GM21528 (cell line): ENCODE results near the gene OR51A4.
"Not testable (repeated sequence)": the region's sequence is repeated elsewhere in the genome, so short reads cannot be mapped to it uniquely, and the experiment has no call there.

ENCODE experiments used
- ATAC-seq: cut with Tn5 transposase; IDR thresholded peaks from one replicate; pipeline ENCODE4 v1.9.1; 2021; ENCODE audit warnings: mild to moderate bottlenecking, moderate library complexity; ENCODE audit not compliant: unreplicated experiment, low FRiP score

OR51A4 gene, protein sequence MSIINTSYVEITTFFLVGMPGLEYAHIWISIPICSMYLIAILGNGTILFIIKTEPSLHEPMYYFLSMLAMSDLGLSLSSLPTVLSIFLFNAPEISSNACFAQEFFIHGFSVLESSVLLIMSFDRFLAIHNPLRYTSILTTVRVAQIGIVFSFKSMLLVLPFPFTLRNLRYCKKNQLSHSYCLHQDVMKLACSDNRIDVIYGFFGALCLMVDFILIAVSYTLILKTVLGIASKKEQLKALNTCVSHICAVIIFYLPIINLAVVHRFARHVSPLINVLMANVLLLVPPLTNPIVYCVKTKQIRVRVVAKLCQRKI

DNA sequence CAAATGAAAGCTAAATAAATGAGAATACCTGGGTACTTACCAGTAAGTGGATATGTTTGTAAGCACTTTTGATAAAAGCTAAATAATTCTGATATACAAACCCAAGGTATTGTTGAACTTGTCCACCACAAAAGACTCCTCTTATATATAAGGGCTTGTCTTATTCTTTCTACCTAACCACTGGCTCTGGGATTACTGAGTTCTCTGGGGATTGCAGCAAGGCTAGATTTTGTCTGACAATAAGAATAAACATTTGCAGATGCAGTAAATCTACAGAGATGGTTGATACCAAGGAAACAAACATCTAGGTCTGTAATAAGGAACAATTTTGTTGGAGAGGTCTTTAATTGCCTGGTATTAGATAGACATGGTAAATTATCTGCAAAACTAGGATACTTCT is at the start of gene OR51A4:
OR51A4 (minus strand) TSS at position 101 of the 400 bp plus-strand sequence. CDS start 505 bp downstream, outside the sequence.
- no peak for ATAC-seq

DNA sequence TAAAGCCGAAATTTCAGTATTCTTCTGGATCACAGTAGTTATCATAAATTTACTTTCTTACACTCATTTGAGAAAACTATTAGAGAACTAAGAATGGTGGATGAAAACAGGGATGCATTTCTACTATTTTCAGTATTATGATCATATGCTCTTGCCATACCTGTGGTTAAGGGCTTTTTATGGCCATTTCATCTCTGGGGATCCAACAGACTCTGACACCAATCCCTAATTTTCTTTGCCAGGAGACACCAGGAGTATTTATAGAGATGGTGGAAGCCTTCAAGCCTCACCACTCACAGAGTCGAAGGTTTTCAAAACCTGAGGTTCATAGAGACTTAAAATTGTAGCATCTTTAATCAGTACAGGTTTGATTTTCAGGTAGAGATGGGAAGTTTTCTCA is 47.1 kb upstream of the OR51A4 start, which contains the start of gene OR51L1:
OR51L1 (plus strand) TSS at position 301 of the 400 bp plus-strand sequence. CDS start 4,132 bp downstream, outside the sequence.
- ATAC-seq, result no peak

DNA sequence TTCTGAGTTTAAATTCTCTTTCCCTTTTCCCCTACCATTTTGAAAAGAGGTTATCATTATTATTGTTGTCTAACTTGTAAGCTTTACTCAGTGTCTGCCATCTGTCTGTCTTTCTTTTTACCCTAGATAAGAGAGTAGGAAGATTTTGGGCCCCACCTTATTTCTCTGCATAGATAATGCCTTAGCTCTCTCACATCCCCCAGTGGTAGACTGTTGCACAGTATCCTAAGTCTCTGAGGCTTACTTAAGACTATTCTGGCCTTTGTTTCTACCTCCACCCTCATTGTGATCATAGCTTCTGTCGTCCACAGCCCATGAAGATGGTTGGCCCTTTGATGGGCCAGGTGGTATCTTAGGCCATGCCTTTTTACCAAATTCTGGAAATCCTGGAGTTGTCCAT is 43.7 kb upstream of the OR51A4 start:
- ATAC-seq, result no peak

GRCh38 chr11:4983841-4984240 is 36.4 kb upstream of the OR51A4 start:
- no peak for ATAC-seq

- no peak for ATAC-seq
Measured at GRCh38 chr11:4982678-4983077, 35.3 kb upstream of the OR51A4 start.

- no peak for ATAC-seq
Measured at GRCh38 chr11:4979036-4979435, 31.6 kb upstream of the OR51A4 start.

GRCh38 chr11:4975436-4975835 is 28.0 kb upstream of the OR51A4 start:
- ATAC-seq, result no peak

DNA sequence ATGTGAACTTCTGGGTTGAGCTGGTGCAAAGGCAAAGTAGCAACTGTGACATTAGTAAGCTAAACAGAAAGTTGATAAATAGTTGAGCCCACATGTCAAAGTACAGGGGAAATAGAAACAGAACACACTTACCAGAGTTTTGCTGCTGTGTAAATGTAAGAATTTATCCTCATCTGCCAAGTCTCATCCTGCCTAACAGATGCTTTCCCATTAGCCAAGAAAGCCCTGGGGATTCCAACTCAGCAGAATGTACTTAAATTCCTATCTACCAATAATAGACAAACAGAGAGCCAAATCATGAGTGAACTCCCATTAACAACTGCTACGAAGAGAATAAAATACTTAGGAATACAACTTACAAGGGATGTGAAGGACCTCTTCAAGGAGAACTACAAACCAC is 15.4 kb upstream of the OR51A4 start:
- no peak for ATAC-seq

DNA sequence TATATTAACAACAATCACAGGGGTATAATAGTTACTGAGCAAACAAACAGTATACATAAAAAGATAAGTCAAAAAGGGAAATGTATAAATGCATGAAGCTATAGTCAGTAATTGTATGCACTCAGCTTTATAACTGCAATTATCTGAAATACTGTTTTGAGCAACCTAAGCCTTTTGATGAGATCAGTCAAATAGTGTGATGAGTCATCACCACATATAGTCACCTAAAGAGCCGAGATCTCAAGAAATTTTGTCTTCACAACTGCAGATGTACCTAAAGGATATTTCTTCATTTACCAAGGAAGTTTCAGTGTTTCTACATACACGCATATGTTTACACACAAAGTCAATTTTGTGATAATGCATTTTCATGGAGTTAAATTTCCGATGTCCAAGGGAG is 13.5 kb upstream of the OR51A4 start:
- no peak for ATAC-seq

DNA sequence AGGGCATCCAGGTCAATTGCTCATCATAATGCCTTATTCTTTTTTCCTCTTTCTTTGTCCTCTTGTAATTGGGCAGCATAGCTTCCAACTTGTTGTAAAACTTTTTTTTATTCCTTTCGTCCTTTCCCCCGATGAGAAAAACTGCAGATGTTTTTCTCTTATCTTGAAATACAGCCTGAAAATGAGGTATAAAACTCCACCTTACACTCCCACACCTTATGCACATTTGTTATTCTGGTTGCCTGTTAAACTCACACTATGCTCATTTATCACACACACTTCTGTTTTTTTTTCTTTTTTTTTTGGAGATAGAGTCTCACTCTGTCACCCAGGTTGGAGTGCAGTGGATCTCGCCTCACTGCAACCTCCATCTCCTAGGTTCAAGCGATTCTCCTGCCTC is 10.0 kb upstream of the OR51A4 start:
- no peak for ATAC-seq

DNA sequence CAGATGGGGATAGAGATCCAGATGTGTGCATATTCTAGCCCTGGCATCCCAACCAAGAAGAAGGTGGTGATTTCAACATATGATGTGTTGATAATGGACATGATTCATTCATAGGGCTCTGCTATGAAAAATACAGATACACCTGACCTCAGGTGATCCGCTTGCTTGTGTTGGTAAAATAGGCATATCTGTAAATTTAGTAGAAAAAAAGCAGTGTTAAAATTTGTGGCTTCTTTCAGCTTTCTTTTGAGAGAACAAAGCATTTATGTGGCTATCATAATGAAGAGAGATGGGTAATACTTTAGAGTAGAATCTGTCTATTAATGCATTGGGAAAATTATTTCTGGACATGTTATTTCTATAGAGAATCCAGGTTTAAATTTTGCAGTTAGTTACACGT is 8.2 kb upstream of the OR51A4 start, which contains the start of gene OR51A2:
OR51A2 (minus strand) TSS at position 101 of the 400 bp plus-strand sequence; CDS start at position 101, 0 bp downstream.
- ATAC-seq, result not testable (repeated sequence)

- ATAC-seq, result no peak
Measured at GRCh38 chr11:4936745-4937144, 10.7 kb downstream of the OR51A4 start.

GRCh38 chr11:4932751-4933150 is 14.7 kb downstream of the OR51A4 start:
- no peak for ATAC-seq

- no peak for ATAC-seq
Measured at GRCh38 chr11:4926608-4927007, 20.8 kb downstream of the OR51A4 start.

DNA sequence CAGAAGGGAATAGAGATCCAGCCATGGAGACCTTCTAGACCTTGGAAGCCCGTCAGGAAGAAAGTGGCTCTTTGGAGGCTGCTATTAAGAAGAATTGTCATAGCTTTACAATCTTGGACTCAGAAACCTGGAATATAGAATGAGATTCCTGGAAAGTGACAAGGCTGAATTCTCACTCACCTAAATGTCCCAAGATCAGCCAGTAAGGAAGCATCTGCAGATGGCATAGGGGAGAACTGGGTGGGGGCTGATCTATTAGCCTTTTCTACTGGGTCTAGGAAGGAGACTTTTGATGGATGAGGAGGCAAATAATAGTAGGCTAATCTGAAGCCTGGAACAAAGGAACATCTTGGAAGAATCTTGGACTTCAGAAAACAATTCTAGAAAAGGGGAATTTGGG is 23.2 kb downstream of the OR51A4 start, which contains the start of gene OR51G1:
OR51G1 (minus strand) TSS at position 101 of the 400 bp plus-strand sequence; CDS start at position 101, 0 bp downstream.
- ATAC-seq, result no peak

DNA sequence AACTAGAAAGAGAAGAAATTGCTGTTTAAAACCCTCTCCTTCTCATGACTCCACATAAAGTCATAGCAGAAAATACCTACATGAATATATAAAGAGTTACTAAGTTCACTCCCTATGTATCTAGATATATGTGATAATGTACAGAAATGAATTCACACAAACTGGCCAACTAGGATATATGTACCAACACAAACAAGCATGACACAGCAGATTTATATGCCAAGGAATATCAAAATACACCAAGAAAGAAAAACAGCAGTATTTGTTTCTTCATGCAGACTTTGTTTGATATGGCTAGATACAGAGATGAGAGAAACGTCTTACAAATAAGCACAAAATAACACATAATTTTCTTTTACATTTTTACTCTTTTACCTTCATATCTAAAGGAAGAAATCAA is 25.1 kb downstream of the OR51A4 start:
- ATAC-seq, result no peak

GRCh38 chr11:4921796-4922195 is 25.6 kb downstream of the OR51A4 start:
- ATAC-seq, result no peak

GRCh38 chr11:4919250-4919649 is 28.2 kb downstream of the OR51A4 start, which contains the start of gene OR51G2:
Gene OR51G2, minus strand, starts transcription at chr11:4919350. Its CDS starts 3,687 bp downstream, at chr11:4915663.
- no peak for ATAC-seq

GRCh38 chr11:4916581-4916980 is 30.8 kb downstream of the OR51A4 start:
- no peak for ATAC-seq

- no peak for ATAC-seq
Measured at GRCh38 chr11:4903484-4903883, 43.9 kb downstream of the OR51A4 start, which contains the start of gene OR51A7. Gene OR51A7, plus strand, starts transcription at chr11:4903783. Its CDS starts 3,587 bp downstream, at chr11:4907370.
